GM18508 (cell line): ENCODE results near the gene ANP32E.
"Not testable (repeated sequence)": the region's sequence is repeated elsewhere in the genome, so short reads cannot be mapped to it uniquely, and the experiment has no call there.

Experiments
- ATAC-seq: cut with Tn5 transposase; IDR thresholded peaks from one replicate; pipeline ENCODE4 v1.9.1; 2021; ENCODE audit warnings: moderate number of reproducible peaks; ENCODE audit not compliant: insufficient read depth, unreplicated experiment

ANP32E gene

DNA sequence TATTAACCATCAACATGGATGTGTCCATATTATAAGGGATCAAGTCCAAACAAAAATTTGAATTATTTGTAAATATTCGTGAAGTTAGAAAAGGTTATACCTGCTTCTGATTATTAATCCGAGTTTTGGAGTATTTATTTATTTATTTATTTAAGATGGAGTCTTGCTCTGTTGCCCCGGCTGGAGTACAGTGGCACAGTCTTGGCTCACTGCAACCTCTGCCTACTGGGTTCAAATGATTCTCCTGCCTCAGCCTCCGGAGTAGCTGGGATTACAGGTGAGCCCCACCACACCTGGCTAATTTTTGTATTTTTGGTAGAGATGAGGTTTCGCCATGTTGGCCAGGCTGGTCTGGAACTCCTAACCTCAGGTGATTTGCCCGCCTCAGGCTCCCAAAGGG, 20.1 kb downstream of the ANP32E start:
- not testable (repeated sequence) for ATAC-seq

DNA sequence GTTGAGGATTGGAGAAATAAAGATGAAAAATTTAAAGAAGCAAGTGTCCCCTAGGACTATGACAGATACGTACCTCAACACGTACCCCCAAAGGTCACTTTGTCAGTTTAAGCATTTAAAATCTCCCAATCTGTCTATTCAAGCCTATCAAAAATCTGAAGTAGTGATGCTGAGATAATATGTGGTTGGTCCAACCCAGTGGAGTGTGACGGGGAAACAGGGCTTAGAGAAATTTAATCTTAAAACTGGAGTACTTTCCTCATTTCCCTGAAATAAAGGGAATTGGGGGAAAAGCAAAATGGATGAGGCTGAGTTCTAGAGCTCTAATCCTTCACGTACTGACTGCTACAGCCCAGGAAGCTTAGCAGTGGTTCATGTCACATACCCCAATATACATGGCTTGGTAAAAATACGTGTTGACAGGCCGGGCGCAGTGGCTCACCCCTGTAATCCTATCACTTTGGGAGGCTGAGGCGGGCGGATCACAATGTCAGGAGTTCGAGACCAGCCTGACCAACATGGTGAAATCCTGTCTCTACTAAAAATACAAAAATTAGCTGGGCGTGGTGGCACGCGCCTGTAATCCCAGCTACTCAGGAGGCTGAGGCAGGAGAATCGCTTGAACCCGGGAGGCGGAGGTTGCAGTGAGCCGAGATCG, 21.7 kb downstream of the ANP32E start:
- not testable (repeated sequence) for ATAC-seq

- ATAC-seq: peak; percentile 59
Observed at GRCh38 chr1:150213170-150214098, 22.5 kb downstream of the ANP32E start.

- no peak for ATAC-seq
Observed at GRCh38 chr1:150212070-150212469, 23.8 kb downstream of the ANP32E start.

DNA sequence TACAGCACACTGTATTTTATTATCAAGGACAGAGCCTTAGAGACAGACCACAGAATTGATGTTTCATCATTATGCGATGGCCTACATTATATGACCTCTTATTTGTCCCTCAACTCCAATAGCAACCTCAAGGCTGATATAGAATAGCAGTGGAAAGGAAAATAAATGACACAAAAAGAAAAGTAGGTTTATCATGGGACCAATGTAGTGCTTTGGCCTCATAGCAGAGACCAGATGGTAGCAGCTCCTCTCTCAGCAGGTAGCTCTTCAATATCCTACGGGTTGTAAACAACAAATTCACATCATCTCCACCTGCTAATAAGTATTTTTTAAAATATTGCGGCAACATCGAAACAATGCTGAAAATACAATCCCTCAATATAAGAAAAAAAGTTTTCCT, 25.2 kb downstream of the ANP32E start:
- no peak for ATAC-seq

- ATAC-seq: no peak
Observed at GRCh38 chr1:150210091-150210490, 25.8 kb downstream of the ANP32E start.

- not testable (repeated sequence) for ATAC-seq
Observed at GRCh38 chr1:150208460-150208859, 27.5 kb downstream of the ANP32E start.

GRCh38 chr1:150207281-150207971, 28.5 kb downstream of the ANP32E start:
- ATAC-seq: no peak

DNA sequence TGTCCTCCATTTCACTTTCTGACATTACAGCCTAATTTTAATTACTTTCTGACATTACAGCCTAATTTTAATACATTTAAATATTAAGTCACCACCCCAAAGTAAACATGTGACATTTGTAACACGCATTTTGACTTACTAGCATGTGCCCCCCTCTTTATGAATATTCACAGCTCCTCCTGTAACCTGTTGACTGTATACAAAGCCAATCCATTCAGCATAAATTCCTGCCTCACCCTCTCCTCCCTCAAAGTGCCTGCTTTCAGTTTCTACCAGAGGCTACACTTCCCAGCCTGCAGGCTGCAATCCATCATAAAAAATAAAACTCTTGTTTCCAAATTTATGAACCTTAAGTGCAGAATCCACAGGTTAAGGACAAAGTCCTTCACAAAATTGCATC, 39.5 kb downstream of the ANP32E start:
- no peak for ATAC-seq

DNA sequence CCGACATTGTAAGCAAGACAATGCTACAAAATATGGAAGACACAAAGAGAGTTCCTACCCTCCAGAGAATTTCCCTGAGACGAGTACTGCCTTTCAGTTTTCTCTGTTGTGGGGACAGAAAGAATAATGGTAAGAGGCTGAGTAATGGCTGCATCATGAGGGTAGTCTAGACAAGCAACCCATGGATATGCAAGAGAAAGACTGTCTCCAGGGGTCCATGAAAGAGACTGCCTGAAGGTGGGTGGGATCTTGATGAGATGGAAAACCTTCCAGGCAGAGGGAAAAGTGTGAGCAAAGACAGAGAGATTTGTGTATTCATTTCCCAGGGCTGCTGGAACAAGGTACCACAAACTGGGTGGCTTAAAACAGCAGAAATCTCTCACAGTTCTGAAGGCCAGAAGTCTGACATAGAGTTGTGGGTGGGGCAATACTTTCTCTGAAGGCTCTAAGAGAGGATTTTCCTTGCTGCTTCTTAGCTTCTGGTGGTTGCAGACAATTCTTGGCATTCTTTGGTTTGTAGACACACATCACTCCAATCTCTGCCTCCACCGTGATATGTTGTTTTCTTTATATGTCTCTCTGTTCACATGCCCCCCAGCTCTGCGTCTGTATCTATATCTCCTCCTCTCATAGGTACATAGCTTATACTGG, 41.4 kb downstream of the ANP32E start:
- ATAC-seq: no peak

DNA sequence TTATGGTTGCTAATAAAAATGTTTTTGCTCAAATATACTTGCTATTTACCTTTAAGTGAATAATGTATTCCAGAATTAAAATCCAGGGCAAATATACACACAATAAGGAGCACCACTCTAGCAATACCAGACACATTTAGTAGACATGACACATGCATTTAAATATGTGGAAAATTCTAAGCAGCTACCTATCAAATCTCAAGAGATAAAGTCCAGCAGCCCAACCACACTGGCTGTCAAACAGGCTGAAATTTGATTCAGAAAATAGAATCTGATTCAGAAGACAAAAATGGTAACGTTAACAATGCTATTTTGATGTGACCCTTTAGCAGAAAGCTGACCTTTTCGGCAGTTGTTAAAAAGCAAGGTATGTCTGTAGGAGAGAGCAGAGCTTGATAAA, 43.9 kb downstream of the ANP32E start:
- ATAC-seq: no peak

- no peak for ATAC-seq
Observed at GRCh38 chr1:150187560-150187931, 48.4 kb downstream of the ANP32E start.

DNA sequence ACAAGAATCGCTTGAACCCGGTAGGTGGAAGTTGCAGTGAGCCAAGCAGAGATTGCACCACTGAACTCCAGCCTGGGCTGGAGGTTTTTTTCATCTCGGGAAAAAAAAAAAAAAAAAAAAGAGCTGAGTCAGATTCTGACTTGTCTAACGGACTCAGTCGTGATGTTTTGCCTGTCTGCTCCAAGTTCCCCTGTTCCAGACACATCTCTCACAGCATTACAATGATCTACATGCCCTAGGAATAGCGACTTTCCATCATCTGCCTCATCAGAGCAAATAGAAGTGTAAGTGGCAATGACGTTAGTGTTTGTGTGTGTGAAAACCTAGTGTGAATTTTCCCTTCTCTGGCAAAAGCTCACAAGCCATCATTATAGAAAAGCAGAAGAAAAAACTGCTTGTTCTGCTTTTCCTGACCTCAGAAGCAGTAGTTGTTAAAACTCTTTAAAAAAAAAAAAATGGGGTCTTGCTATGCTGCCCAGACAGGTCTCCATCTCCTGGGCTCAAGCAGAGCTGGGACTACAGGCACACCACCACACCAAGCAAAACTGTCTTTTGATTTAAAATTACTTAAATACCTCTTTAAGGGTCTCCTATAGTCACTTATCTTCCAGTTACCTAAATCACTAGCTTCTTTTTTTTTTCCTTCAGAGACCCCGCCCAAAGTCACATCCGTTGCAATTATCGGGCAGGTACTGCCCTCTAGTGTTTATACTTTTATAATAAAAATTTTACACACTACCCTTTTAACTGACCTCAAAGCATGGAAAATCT, 48.9 kb downstream of the ANP32E start:
- no peak for ATAC-seq

- ATAC-seq: not testable (repeated sequence)
Observed at GRCh38 chr1:150186438-150186788, 49.5 kb downstream of the ANP32E start.

DNA sequence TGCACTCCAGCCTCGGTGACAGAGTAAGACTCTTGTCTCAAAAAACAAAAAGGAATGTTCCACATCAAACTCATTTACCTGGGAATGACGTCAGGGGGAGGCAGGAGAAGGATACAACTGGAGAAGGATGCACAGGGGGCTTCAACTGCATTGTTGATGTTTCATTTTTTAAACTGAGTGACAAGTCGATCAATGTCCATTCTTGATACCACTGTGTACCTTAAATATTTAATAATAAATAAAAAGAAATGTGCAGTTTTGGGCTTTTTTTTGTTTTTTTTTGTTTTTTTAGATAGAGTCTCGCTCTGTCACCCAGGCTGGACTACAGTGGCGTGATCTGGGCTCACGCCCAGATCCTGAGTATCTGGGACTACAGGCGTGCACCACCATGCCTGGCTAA, 50.4 kb downstream of the ANP32E start:
- ATAC-seq: no peak

DNA sequence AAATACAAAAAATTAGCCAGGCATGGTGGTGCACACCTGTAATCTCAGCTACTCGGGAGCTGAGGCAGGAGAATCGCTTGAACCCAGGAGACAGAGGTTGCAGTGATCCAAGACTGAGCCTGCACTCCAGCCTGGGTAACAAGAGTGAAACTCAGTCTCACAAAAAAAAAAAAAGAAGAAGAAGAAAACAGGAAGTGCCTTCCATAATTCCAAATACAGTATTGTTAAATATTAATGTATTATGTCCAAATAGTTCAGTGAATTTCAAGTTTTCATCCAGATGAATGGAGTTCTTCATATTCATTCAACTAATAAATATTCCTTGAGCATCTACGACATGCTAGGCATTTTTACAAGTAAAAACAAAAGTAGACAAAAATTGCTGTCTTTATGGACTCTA, 52.9 kb downstream of the ANP32E start:
- ATAC-seq: no peak

- no peak for ATAC-seq
Observed at GRCh38 chr1:150182247-150182646, 53.7 kb downstream of the ANP32E start.

- ATAC-seq: no peak
Observed at GRCh38 chr1:150180474-150180873, 55.4 kb downstream of the ANP32E start.

GRCh38 chr1:150179867-150180266, 56.0 kb downstream of the ANP32E start:
- ATAC-seq: no peak

DNA sequence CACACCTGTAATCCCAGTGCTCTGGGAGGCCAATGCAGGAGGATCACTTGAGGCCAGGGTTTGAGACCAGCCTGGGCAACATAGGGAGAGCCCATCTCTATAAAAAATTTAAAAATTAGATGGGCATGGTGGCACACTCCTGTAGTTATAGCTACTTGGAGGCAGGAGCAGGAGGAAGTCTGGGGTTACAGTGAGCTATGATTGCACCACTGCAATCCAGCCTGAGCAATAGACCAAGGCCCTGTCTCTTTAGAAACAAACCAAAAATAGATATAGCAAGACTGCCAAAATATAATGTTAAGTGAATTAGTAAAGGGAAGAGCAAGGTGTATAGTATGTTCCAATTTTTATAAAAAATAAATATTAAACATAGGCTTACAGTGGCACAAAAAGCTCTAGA, 57.4 kb downstream of the ANP32E start:
- ATAC-seq: no peak
